Thoracic aorta (tissue), 2 donors: ENCODE measurements around the gene RIT1. TPM values are rescaled to one million over a fixed set of nuclear protein-coding genes. Genes with fewer than 3 reads are reported as not detected.
A peak's percentile ranks its signal among the peaks of the same experiment; 100 is the strongest.

Source experiments
- ATAC-seq: fragments of 150-250 bp; one replicate; pipeline ENCODE4 v1.8.0; 2017; ENCODE audit warnings: low read depth; ENCODE audit not compliant: insufficient number of reproducible peaks, low FRiP score
- DNase-seq: peaks from one replicate; pipeline ENCODE4 v3.0.0-alpha.2; 2020; ENCODE audit warnings: low spot score
- H3K27ac ChIP-seq, 2 donors: fragments of 200-600 bp; sonication (generic); 1 replicate in 1 of 2; 2 replicates in 1 of 2; pipeline ENCODE4 v1.5.1; 2016; ENCODE audit warnings: mild to moderate bottlenecking in 2 of 2, moderate library complexity in 2 of 2
- H3K27me3 ChIP-seq: fragments of 200-600 bp; sonication (generic); replicated peaks from 2 replicates; pipeline ENCODE4 v1.6.0; 2016; ENCODE audit warnings: mild to moderate bottlenecking; ENCODE audit not compliant: insufficient read depth
- H3K36me3 ChIP-seq: fragments of 200-600 bp; sonication (generic); one replicate; pipeline ENCODE4 v1.5.1; 2016
- H3K4me1 ChIP-seq, 2 donors: fragments of 200-600 bp; sonication (generic); 1 replicate in 1 of 2; 2 replicates in 1 of 2; pipeline versions ENCODE4 v1.5.1 to v1.6.0; 2016; ENCODE audit warnings: low read depth in 2 of 2, mild to moderate bottlenecking in 1 of 2; ENCODE audit not compliant: control insufficient read depth in 1 of 2
- H3K4me3 ChIP-seq: fragments of 200-600 bp; sonication (generic); 2 replicates; pipeline ENCODE4 v1.5.1; 2016; ENCODE audit warnings: mild to moderate bottlenecking
- H3K9me3 ChIP-seq: fragments of 200-600 bp; sonication (generic); 2 replicates; pipeline ENCODE4 v1.5.1; 2016
- CTCF ChIP-seq: fragments of 200-600 bp; sonication (generic); IDR thresholded peaks from one replicate; pipeline ENCODE4 v1.5.1; 2019; ENCODE audit warnings: antibody characterized with exemption
- total RNA-seq, 2 donors: library from RNA; depleted of rRNA; stranded (reverse); fragments of >200 nt; gene quantifications; one replicate each; pipeline versions ENCODE4 v1.1.0 to v1.2.3, GENCODE V29; 2016

RIT1 gene
- total RNA-seq, 2 donors from 2014 or later = 27.1 to 42.8 TPM

GRCh38 chr1:155912056-155912536, 947 bp upstream of the RIT1 start:
- Histone ChIP-seq H3K9me3 (no peaks in the 10 kb centered on the region), H3K36me3 (peaks cover 44% of the 10 kb centered on the region), H3K27me3 (no peaks in the 10 kb centered on the region), H3K4me3 (peak overlapping the region; percentile 96), H3K27ac (peak overlapping the region; percentile 83 to 93), H3K4me1 (peaks cover 15 to 46% of the 10 kb centered on the region in 2 donors)
- TF ChIP-seq CTCF = no peak
- DNase-seq (no peak), ATAC-seq (no peak)

- peaks cover 42% of the 10 kb centered on the region for H3K36me3 ChIP-seq
- no peaks in the 10 kb centered on the region for H3K9me3 ChIP-seq
- H3K27ac ChIP-seq = peak overlapping the region; percentile 83 to 93
- ATAC-seq (no peak), DNase-seq (no peak)
- no peaks in the 10 kb centered on the region for H3K27me3 ChIP-seq
- H3K4me3 ChIP-seq = peak overlapping the region; percentile 96
- TF ChIP-seq CTCF = no peak
- H3K4me1 ChIP-seq = peaks cover 15 to 45% of the 10 kb centered on the region in 2 donors
Measured at GRCh38 chr1:155910621-155911121, 478 bp downstream of the RIT1 start.

- DNase-seq (no peak), ATAC-seq (peak; percentile 41)
- peak overlapping the region; percentile 96 for H3K4me3 ChIP-seq
- peak overlapping the region; percentile 83 to 93 for H3K27ac ChIP-seq
- H3K27me3 ChIP-seq = no peaks in the 10 kb centered on the region
- H3K4me1 ChIP-seq = peaks cover 15 to 38% of the 10 kb centered on the region in 2 donors
- H3K9me3 ChIP-seq = no peaks in the 10 kb centered on the region
- TF ChIP-seq CTCF = no peak
- peaks cover 43% of the 10 kb centered on the region for H3K36me3 ChIP-seq
Measured at GRCh38 chr1:155909894-155910293, 1.3 kb downstream of the RIT1 start.

- ATAC-seq (no peak), DNase-seq (no peak)
- no peak for TF ChIP-seq CTCF
- Histone ChIP-seq H3K9me3 (no peaks in the 10 kb centered on the region), H3K4me1 (peaks cover 3 to 9% of the 10 kb centered on the region in 2 donors), H3K36me3 (peaks cover 80% of the 10 kb centered on the region), H3K27me3 (no peaks in the 10 kb centered on the region), H3K27ac (no peak overlapping the region), H3K4me3 (no peak overlapping the region)
Measured at GRCh38 chr1:155904261-155904660, 6.9 kb downstream of the RIT1 start.

- Histone ChIP-seq H3K27me3 (no peaks in the 10 kb centered on the region), H3K4me1 (no peaks in the 10 kb centered on the region), H3K36me3 (peaks cover 67% of the 10 kb centered on the region), H3K4me3 (no peak overlapping the region), H3K27ac (no peak overlapping the region), H3K9me3 (no peaks in the 10 kb centered on the region)
- TF ChIP-seq CTCF = no peak
- DNase-seq (no peak), ATAC-seq (no peak)
Measured at GRCh38 chr1:155900161-155900560, 11.0 kb downstream of the RIT1 start.
